Karpas-422 (cell line): Measurements from ENCODE around the gene RFLNA. TPM values are rescaled to one million over a fixed set of nuclear protein-coding genes. Genes with fewer than 3 reads are reported as not detected.

ENCODE experiments used
- DNase-seq: peaks from one replicate; pipeline ENCODE4 v3.0.0-alpha.2; 2015
- H2AFZ ChIP-seq: fragments of 200-600 bp; sonication (generic); 2 replicates; pipeline ENCODE4 v1.6.1; 2014; ENCODE audit warnings: antibody characterized with exemption, low read length, mixed read lengths
- H3K27ac ChIP-seq: fragments of 200-600 bp; sonication (generic); 2 replicates; pipeline ENCODE4 v1.5.1; 2014; ENCODE audit warnings: mild to moderate bottlenecking, low read length, moderate library complexity
- H3K27me3 ChIP-seq: fragments of 200-600 bp; sonication (generic); 2 replicates; pipeline ENCODE4 v1.6.1; 2014; ENCODE audit warnings: low read length, mixed read lengths
- H3K36me3 ChIP-seq: fragments of 200-600 bp; sonication (generic); 2 replicates; pipeline ENCODE4 v1.6.1; 2014; ENCODE audit warnings: low read length, mixed read lengths; ENCODE audit not compliant: insufficient read depth
- H3K4me1 ChIP-seq: fragments of 200-600 bp; sonication (generic); 2 replicates; pipeline ENCODE4 v1.6.1; 2014; ENCODE audit warnings: mild to moderate bottlenecking, low read length, mixed read lengths
- H3K4me2 ChIP-seq: fragments of 200-600 bp; sonication (generic); 2 replicates; pipeline ENCODE4 v1.6.1; 2014; ENCODE audit warnings: low read length, low read depth, mild to moderate bottlenecking; ENCODE audit not compliant: poor library complexity, severe bottlenecking
- H3K4me3 ChIP-seq: fragments of 200-600 bp; sonication (generic); 2 replicates; pipeline ENCODE4 v1.5.1; 2014; ENCODE audit warnings: mild to moderate bottlenecking, antibody characterized with exemption, low read length, mixed read lengths
- H3K79me2 ChIP-seq: fragments of 200-600 bp; sonication (generic); 2 replicates; pipeline ENCODE4 v1.6.1; 2014; ENCODE audit warnings: mild to moderate bottlenecking, low read length, mixed read lengths
- H3K9ac ChIP-seq: fragments of 200-600 bp; sonication (generic); 2 replicates; pipeline ENCODE4 v1.6.0; 2014; ENCODE audit warnings: low read length
- H3K9me2 ChIP-seq: fragments of 200-600 bp; sonication (generic), shearing (Covaris generic); replicated peaks from 2 replicates; pipeline ENCODE4 v1.6.0; 2014; ENCODE audit warnings: mild to moderate bottlenecking, low read length, moderate library complexity; ENCODE audit not compliant: insufficient read depth
- H3K9me3 ChIP-seq: fragments of 300-700, 200-600 bp; sonication (generic); 2 replicates; pipeline ENCODE4 v1.6.1; 2014; ENCODE audit warnings: low read length, mixed read lengths
- H4K20me1 ChIP-seq: fragments of 200-600 bp; sonication (generic); 2 replicates; pipeline ENCODE4 v1.6.1; 2014; ENCODE audit warnings: mild to moderate bottlenecking, antibody characterized with exemption, low read length, low read depth; ENCODE audit not compliant: insufficient read depth
- total RNA-seq: library from RNA; depleted of rRNA; stranded (reverse); fragments of >200 nt; shearing (Covaris generic); gene quantifications from 2 replicates; pipeline ENCODE4 v1.2.3, GENCODE V29; 2014; ENCODE audit warnings: low replicate concordance

RFLNA gene
- total RNA-seq, 1 experiment from 2014 or later: not detected

GRCh38 chr12:124309744-124310143, 14.9 kb downstream of the RFLNA start:
- Histone ChIP-seq H3K9me3 (no peaks in the 10 kb centered on the region), H3K27me3 (no peaks in the 10 kb centered on the region), H3K4me2 (no peak overlapping the region), H4K20me1 (no peaks in the 10 kb centered on the region), H3K36me3 (no peaks in the 10 kb centered on the region), H3K9ac (no peak overlapping the region), H3K4me1 (no peaks in the 10 kb centered on the region), H2AFZ (no peak overlapping the region), H3K79me2 (no peaks in the 10 kb centered on the region), H3K4me3 (no peak overlapping the region), H3K27ac (no peak overlapping the region), H3K9me2 (no peaks in the 10 kb centered on the region)
- no peak for DNase-seq

DNA sequence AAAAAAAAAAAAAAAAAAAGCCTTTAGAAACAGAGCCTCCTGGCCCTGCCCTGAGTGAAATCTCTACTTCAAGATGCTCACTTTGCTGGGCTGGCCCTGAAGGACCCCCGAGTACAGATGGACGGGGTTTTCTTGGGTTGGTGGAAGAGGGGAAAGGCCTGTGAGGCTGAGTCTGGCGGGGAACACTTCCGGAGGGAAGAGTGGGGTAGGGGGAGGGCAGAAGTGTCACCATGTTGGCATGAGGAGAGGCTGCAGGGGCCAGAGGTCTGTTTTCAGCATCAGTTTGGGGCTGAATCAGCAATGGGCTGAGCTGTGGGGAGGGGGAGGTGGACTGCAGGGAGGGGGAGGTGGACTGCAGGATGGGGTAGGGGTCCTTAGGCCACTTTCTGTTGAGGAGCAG, 15.3 kb downstream of the RFLNA start:
- no peaks in the 10 kb centered on the region for H3K27me3 ChIP-seq
- no peaks in the 10 kb centered on the region for H3K79me2 ChIP-seq
- no peak overlapping the region for H3K4me3 ChIP-seq
- H3K27ac ChIP-seq: no peak overlapping the region
- no peak for DNase-seq
- H3K9me3 ChIP-seq: no peaks in the 10 kb centered on the region
- H3K9ac ChIP-seq: no peak overlapping the region
- H3K4me1 ChIP-seq: no peaks in the 10 kb centered on the region
- H4K20me1 ChIP-seq: no peaks in the 10 kb centered on the region
- H3K9me2 ChIP-seq: no peaks in the 10 kb centered on the region
- H2AFZ ChIP-seq: no peak overlapping the region
- no peaks in the 10 kb centered on the region for H3K36me3 ChIP-seq
- H3K4me2 ChIP-seq: no peak overlapping the region

DNA sequence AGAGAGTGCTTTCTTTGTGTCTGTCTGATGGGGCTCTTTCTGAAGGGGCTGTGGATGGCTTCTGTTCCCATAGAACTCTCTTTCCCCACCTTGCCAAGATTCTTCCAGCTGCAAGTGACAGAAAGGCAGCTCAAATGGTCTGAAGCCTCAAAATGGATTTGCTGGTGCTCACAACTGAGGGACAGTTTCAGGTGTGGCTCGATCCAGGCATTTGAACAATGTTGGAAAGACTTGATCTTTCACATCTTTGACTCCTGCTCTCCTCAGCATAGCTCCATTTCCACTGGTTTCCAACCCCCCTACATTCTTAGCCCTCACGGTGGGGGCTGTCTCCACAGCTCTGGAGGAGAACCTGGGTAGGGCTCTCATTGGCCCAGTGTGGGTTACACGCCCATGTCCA, 15.9 kb downstream of the RFLNA start:
- Histone ChIP-seq H3K27ac (no peak overlapping the region), H3K27me3 (no peaks in the 10 kb centered on the region), H4K20me1 (no peaks in the 10 kb centered on the region), H3K9ac (no peak overlapping the region), H3K4me3 (no peak overlapping the region), H3K4me1 (no peaks in the 10 kb centered on the region), H3K9me2 (no peaks in the 10 kb centered on the region), H3K79me2 (no peaks in the 10 kb centered on the region), H3K9me3 (no peaks in the 10 kb centered on the region), H2AFZ (no peak overlapping the region), H3K4me2 (no peak overlapping the region), H3K36me3 (no peaks in the 10 kb centered on the region)
- DNase-seq: no peak

GRCh38 chr12:124311292-124312109, 16.6 kb downstream of the RFLNA start:
- Histone ChIP-seq H4K20me1 (no peaks in the 10 kb centered on the region), H2AFZ (no peak overlapping the region), H3K4me2 (no peak overlapping the region), H3K4me3 (no peak overlapping the region), H3K9me2 (no peaks in the 10 kb centered on the region), H3K79me2 (no peaks in the 10 kb centered on the region), H3K27ac (no peak overlapping the region), H3K9ac (no peak overlapping the region), H3K36me3 (no peaks in the 10 kb centered on the region), H3K9me3 (no peaks in the 10 kb centered on the region), H3K27me3 (no peaks in the 10 kb centered on the region), H3K4me1 (no peaks in the 10 kb centered on the region)
- no peak for DNase-seq

DNA sequence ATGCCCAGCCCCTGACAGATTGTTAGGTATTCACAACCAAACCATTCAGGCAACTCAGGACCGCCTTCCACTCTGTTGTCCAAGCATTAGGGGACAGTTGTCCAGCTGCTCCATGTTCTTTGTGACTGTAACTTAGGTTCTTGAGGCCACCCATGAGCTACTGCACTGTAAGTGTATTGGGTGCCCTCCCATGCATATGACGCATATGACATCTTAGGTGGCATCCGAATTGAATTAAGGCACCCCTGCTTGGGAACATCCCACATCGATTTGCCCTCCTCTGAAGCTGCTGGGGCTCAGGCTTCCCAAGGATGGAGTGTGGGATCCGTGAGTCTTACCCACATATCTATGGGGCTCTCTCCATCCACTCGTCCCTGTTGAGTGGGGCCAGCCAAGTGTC, 17.7 kb downstream of the RFLNA start:
- no peak overlapping the region for H3K4me3 ChIP-seq
- H3K4me1 ChIP-seq: no peaks in the 10 kb centered on the region
- H3K4me2 ChIP-seq: no peak overlapping the region
- H3K9me3 ChIP-seq: no peaks in the 10 kb centered on the region
- H2AFZ ChIP-seq: no peak overlapping the region
- no peaks in the 10 kb centered on the region for H3K79me2 ChIP-seq
- no peaks in the 10 kb centered on the region for H3K36me3 ChIP-seq
- no peak for DNase-seq
- no peak overlapping the region for H3K27ac ChIP-seq
- no peaks in the 10 kb centered on the region for H3K9me2 ChIP-seq
- no peaks in the 10 kb centered on the region for H3K27me3 ChIP-seq
- no peaks in the 10 kb centered on the region for H4K20me1 ChIP-seq
- no peak overlapping the region for H3K9ac ChIP-seq

GRCh38 chr12:124314207-124314606, 19.3 kb downstream of the RFLNA start:
- H3K9me2 ChIP-seq: no peaks in the 10 kb centered on the region
- H2AFZ ChIP-seq: no peak overlapping the region
- no peaks in the 10 kb centered on the region for H3K9me3 ChIP-seq
- no peaks in the 10 kb centered on the region for H3K27me3 ChIP-seq
- no peaks in the 10 kb centered on the region for H3K79me2 ChIP-seq
- no peak overlapping the region for H3K4me3 ChIP-seq
- no peaks in the 10 kb centered on the region for H3K4me1 ChIP-seq
- H3K4me2 ChIP-seq: no peak overlapping the region
- H3K9ac ChIP-seq: no peak overlapping the region
- DNase-seq: no peak
- no peak overlapping the region for H3K27ac ChIP-seq
- H3K36me3 ChIP-seq: no peaks in the 10 kb centered on the region
- 0 out of 2 replicates have a peak, but pooled peaks cover 4% of the 10 kb centered on the region for H4K20me1 ChIP-seq

DNA sequence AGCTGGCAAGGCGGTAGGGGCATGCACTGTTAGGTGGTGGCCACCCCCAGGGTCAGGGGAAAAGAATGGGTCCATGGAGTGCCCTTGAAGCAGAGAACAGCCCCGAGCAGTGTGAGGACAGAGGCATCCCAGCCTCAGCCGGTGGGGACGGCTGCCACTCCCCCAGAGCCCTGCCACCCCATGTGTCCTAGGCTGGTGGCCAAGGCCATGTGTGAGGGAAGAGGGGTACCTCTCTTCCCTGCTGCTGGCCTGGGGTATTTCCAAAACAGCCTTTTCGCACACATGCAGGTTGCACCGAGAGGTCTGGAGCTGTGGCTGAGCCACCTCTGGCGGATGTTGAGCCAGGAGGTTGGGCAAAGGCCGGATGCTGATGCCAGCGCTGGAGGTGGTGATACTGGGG, 19.9 kb downstream of the RFLNA start:
- no peaks in the 10 kb centered on the region for H3K4me1 ChIP-seq
- H3K27ac ChIP-seq: no peak overlapping the region
- no peaks in the 10 kb centered on the region for H3K36me3 ChIP-seq
- H3K4me3 ChIP-seq: no peak overlapping the region
- H3K9me3 ChIP-seq: no peaks in the 10 kb centered on the region
- no peaks in the 10 kb centered on the region for H3K79me2 ChIP-seq
- 0 out of 2 replicates have a peak, but pooled peaks cover 5% of the 10 kb centered on the region for H4K20me1 ChIP-seq
- no peak overlapping the region for H3K4me2 ChIP-seq
- no peaks in the 10 kb centered on the region for H3K9me2 ChIP-seq
- H2AFZ ChIP-seq: no peak overlapping the region
- no peaks in the 10 kb centered on the region for H3K27me3 ChIP-seq
- no peak for DNase-seq
- no peak overlapping the region for H3K9ac ChIP-seq

DNA sequence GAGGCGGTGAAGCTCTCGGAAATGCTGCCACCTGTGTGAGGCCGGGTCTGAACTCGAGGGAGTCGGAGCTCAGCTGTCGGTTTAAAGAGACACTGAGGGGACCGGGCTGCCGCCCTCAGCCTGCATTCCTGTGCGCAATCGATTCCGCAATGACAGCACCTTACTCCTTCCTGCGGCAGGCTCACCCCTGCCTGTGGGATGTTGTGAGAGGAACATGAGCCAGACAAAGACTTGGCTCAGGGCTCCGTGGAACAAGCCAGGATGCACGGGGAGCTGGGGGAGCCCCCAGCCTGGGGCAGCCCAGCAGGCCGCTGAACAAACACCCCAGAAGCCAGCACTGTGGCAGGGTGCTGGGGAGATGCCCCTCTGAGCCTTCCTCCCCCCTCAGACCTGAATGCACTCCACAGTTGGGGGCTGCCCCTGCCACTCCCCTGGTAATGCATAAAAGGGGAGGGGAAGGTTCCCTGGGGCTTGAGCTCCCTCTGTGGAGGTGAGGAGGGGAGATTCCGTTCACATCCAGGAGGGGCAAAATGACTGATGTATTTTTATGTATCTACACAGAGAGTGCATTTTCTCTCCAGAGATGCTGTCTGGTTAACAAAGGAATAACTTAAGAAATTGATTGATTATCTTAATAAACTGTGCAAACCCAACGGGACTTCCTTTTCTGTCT, 20.6 kb downstream of the RFLNA start:
- Histone ChIP-seq H4K20me1 (0 out of 2 replicates have a peak, but pooled peaks cover 5% of the 10 kb centered on the region), H3K9me3 (no peaks in the 10 kb centered on the region), H2AFZ (no peak overlapping the region), H3K9me2 (no peaks in the 10 kb centered on the region), H3K79me2 (no peaks in the 10 kb centered on the region), H3K4me1 (no peaks in the 10 kb centered on the region), H3K36me3 (no peaks in the 10 kb centered on the region), H3K27me3 (no peaks in the 10 kb centered on the region), H3K4me2 (no peak overlapping the region), H3K27ac (no peak overlapping the region), H3K9ac (no peak overlapping the region), H3K4me3 (no peak overlapping the region)
- no peak for DNase-seq
